Measurements from ENCODE around the gene IVD. TPM values are rescaled to one million over a fixed set of nuclear protein-coding genes. Genes with fewer than 3 reads are reported as not detected.

Gene IVD
- total RNA-seq, 1 experiment from 2014 or later = 93.1 TPM

GRCh38 chr15:40367686-40368611 is 37.6 kb upstream of the IVD start:
- Histone ChIP-seq H3K9me3 (ENCODE audit: control insufficient read depth, low read depth, low read length) (no peaks in the 10 kb centered on the region), H3K56ac (ENCODE audit: insufficient read length, low read depth, low read length) (no peak overlapping the region), H3K4me2 (ENCODE audit: insufficient read depth, insufficient read length, low read length) (peak overlapping the region; percentile 1), H3T11ph (ENCODE audit: low read length) (no peak overlapping the region), H3K79me1 (ENCODE audit: insufficient read depth, low read depth, low read length, poor library complexity, severe bottlenecking) (no peaks in the 10 kb centered on the region), H3K23me2 (ENCODE audit: insufficient read length, low read depth, low read length, poor library complexity, severe bottlenecking) (no peaks in the 10 kb centered on the region), H3K27ac (ENCODE audit: insufficient read length, low read depth, low read length) (no peak overlapping the region), H4K5ac (ENCODE audit: insufficient read length, low read depth, low read length) (no peak overlapping the region), H3K79me2 (ENCODE audit: insufficient read depth, low read length) (no peaks in the 10 kb centered on the region), H3K23ac (ENCODE audit: insufficient read length, low read depth, low read length) (no peak overlapping the region), H2BK12ac (ENCODE audit: insufficient read length, low read depth, low read length) (no peak overlapping the region), H4K20me1 (ENCODE audit: control insufficient read depth, insufficient read depth, insufficient read length) (no peaks in the 10 kb centered on the region), H3K4ac (ENCODE audit: low read depth, low read length) (no peak overlapping the region), H3K4me1 (ENCODE audit: insufficient read depth, low read length) (peaks cover 4% of the 10 kb centered on the region; the same call in 1 of the 2 replicates), H3K27me3 (ENCODE audit: insufficient read depth, low read length) (no peaks in the 10 kb centered on the region; the same call in 1 of the 2 replicates), H4K91ac (ENCODE audit: insufficient read length, low read depth, low read length) (no peak overlapping the region), H2AK5ac (ENCODE audit: insufficient read length, low read length) (no peak overlapping the region), H3K18ac (ENCODE audit: insufficient read length, low read depth, low read length) (peak overlapping the region; percentile 12), H4K8ac (replicated peaks; ENCODE audit: insufficient read length, low read depth, low read length) (no peak overlapping the region), H2AFZ (ENCODE audit: low read length) (no peak overlapping the region), H3K14ac (ENCODE audit: insufficient read depth, low read length) (no peak overlapping the region), H2BK15ac (ENCODE audit: low read depth, low read length) (no peak overlapping the region), H2BK20ac (ENCODE audit: low read depth, low read length, poor library complexity, severe bottlenecking) (no peak overlapping the region), H2BK5ac (ENCODE audit: insufficient read length, low read length) (no peak overlapping the region), H2BK120ac (ENCODE audit: low read depth, low read length, poor library complexity, severe bottlenecking) (no peak overlapping the region), H3K9ac (ENCODE audit: extremely low read depth, insufficient read length, low read length) (no peak overlapping the region)
- no CpG with 5 or more reads among the region's 91 CpGs for WGBS (ENCODE audit: extremely low coverage, insufficient read length, low lambda C conversion rate)
- Mint-ChIP-seq H3K4me1 (peaks cover 20 to 24% of the 10 kb centered on the region in 2 experiments), H3K9me3 (peaks cover 0 to 2% of the 10 kb centered on the region in 2 experiments; a peak in 1 of 5 replicates), H3K36me3 (ENCODE audit: insufficient read depth in 1 of 3, low read depth in 3 of 3) (no peaks in the 10 kb centered on the region), H3K27me3 (ENCODE audit: low read depth) (peaks cover 52% of the 10 kb centered on the region), H3K27ac (no peak overlapping the region), H3K4me3 (peak overlapping the region; percentile 32 to 43; a peak in 4 of 5 replicates)
- peak; percentile 86 for TF ChIP-seq CTCF (conservative IDR thresholded peaks at IDR 0.05)
- DNase-seq = peak; percentile 95
